Measurements from ENCODE around the gene FLOT1. TPM values are rescaled to one million over a fixed set of nuclear protein-coding genes. Genes with fewer than 3 reads are reported as not detected.

Gene FLOT1
- total and polyA plus RNA-seq, 2 of the 13 experiments (the other 11 are each of a cell fraction or from before 2014, with no cell fraction given): 82.3 to 130 TPM

- TF ChIP-seq ZHX1 (CRISPR knock-in tag; IDR thresholded peaks at IDR 0.05; ENCODE audit: low read depth) (no peak), FOXO1 (CRISPR knock-in tag; IDR thresholded peaks at IDR 0.05) (0 out of 2 replicates have a peak, but pooled peaks have one; percentile 13), ZNF18 (CRISPR knock-in tag; IDR thresholded peaks at IDR 0.05; ENCODE audit: insufficient replicate concordance) (peak; percentile 22), NR2F6 (IDR thresholded peaks at IDR 0.05) (0 out of 2 replicates have a peak, but pooled peaks have one; percentile 8), NR2F6 (CRISPR knock-in tag; IDR thresholded peaks at IDR 0.05) (0 out of 2 replicates have a peak, but pooled peaks have one; percentile 31), NONO (IDR thresholded peaks at IDR 0.05) (no peak), NONO (CRISPR knock-in tag; conservative IDR thresholded peaks at IDR 0.05) (no peak; the same call in 1 of the 2 replicates), FOSL2 (CRISPR knock-in tag; IDR thresholded peaks at IDR 0.05) (peak; percentile 88), ZNF281 (CRISPR knock-in tag; IDR thresholded peaks at IDR 0.05; ENCODE audit: borderline replicate concordance) (peak; percentile 67; the same call in 1 of the 2 replicates), DPF2 (CRISPR knock-in tag; IDR thresholded peaks at IDR 0.05; ENCODE audit: borderline replicate concordance, low read depth) (peak; percentile 54; the same call in 1 of the 2 replicates), ZNF687 (CRISPR knock-in tag; IDR thresholded peaks at IDR 0.05) (peak; percentile 21; the same call in 1 of the 2 replicates), ZNF644 (CRISPR knock-in tag; IDR thresholded peaks at IDR 0.05; ENCODE audit: low read depth) (0 out of 2 replicates have a peak, but pooled peaks have one; percentile 18), HMG20A (CRISPR knock-in tag; IDR thresholded peaks at IDR 0.05; ENCODE audit: borderline replicate concordance) (peak; percentile 15; the same call in 1 of the 2 replicates), CENPBD1 (CRISPR knock-in tag; IDR thresholded peaks at IDR 0.05; ENCODE audit: borderline replicate concordance, low read depth) (no peak), ZNF430 (CRISPR knock-in tag; IDR thresholded peaks at IDR 0.05) (peak; percentile 50; the same call in 1 of the 2 replicates), CEBPG (CRISPR knock-in tag; IDR thresholded peaks at IDR 0.05) (peak; percentile 28; the same call in 1 of the 2 replicates)
These were observed 6.5 kb upstream of the FLOT1 start (continued) for GRCh38 chr6:30748851-30749540.
